DOHH2 (cell line): ENCODE results near the gene RPL21.

ENCODE experiments used
- EZH2phosphoT487 ChIP-seq: fragments of 200-600 bp; sonication (generic); IDR thresholded peaks from 2 replicates; pipeline ENCODE4 v1.6.1; 2017; ENCODE audit warnings: borderline replicate concordance, mild to moderate bottlenecking, antibody characterized with exemption, low read length, moderate library complexity, mixed read lengths
- TF ChIP-seq, protein P1 (sequence below): fragments of 200-600 bp; sonication (generic); IDR thresholded peaks from one replicate; pipeline ENCODE4 v1.5.1; 2014; ENCODE audit warnings: antibody characterized with exemption, mild to moderate bottlenecking, low read depth, low read length; ENCODE audit not compliant: poor library complexity, severe bottlenecking

DNA sequence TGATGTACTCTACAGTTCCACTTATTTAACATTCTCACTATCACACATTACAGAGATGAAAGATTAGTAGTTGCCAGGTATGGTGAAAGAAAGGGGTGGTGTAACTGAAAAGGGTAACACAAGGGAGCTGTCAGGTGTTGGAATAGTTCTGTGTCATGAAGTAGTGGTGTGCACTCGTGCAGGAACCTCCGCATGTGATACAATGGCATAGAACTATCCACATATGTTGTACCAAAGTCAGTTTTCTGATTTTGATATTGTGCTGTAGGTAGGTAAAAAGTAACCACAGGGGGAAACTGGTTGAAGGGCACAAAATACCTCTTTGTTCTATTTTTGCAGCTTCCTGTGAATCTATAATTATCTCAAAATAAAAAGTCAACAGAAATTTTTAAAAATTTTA lies 24.4 kb upstream of the RPL21 start:
- TF ChIP-seq, protein P1, sequence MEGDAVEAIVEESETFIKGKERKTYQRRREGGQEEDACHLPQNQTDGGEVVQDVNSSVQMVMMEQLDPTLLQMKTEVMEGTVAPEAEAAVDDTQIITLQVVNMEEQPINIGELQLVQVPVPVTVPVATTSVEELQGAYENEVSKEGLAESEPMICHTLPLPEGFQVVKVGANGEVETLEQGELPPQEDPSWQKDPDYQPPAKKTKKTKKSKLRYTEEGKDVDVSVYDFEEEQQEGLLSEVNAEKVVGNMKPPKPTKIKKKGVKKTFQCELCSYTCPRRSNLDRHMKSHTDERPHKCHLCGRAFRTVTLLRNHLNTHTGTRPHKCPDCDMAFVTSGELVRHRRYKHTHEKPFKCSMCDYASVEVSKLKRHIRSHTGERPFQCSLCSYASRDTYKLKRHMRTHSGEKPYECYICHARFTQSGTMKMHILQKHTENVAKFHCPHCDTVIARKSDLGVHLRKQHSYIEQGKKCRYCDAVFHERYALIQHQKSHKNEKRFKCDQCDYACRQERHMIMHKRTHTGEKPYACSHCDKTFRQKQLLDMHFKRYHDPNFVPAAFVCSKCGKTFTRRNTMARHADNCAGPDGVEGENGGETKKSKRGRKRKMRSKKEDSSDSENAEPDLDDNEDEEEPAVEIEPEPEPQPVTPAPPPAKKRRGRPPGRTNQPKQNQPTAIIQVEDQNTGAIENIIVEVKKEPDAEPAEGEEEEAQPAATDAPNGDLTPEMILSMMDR, result no peak
- no peak for TF ChIP-seq EZH2phosphoT487
